A549 (cell line): ENCODE measurements around the gene MAU2. TPM values are rescaled to one million over a fixed set of nuclear protein-coding genes. Genes with fewer than 3 reads are reported as not detected.

Experiments
- ATAC-seq, 2 experiments: fragments of 200-7000 bp in 1 of 2; fragments of >200 bp in 1 of 2; cut with Nextera tagmentation in 1 of 2; cut with Tn5 transposase in 1 of 2; 3 replicates each; pipeline versions ENCODE4 v1.8.0 to v1.9.1; 2018 to 2020; ENCODE audit warnings: mild to moderate bottlenecking in 1 of 2, moderate library complexity in 1 of 2
- CTCF ChIA-PET: fragments of 300-600 bp; sonication (Branson Sonifier 250); formaldehyde crosslinking; extraction: SDS; loops from one replicate; lab custom pipeline; 2021; ENCODE audit warnings: antibody characterized with exemption, inconsistent platforms; lab: Yijun Ruan, JAX
- POLR2A ChIA-PET: fragments of 350-600 bp; formaldehyde crosslinking; extraction: SDS; loops from one replicate; lab custom pipeline; 2021; ENCODE audit warnings: antibody characterized with exemption, inconsistent platforms; lab: Yijun Ruan, JAX
- DNase-seq, 2 experiments: peaks; one replicate each; pipeline versions ENCODE4 v3.0.0 to v3.0.0-alpha.2; 2011 to 2016; ENCODE audit warnings: low read depth in 1 of 2, low spot score in 1 of 2
- FAIRE-seq: peaks from 2 replicates; lab custom pipeline; 2011; peaks lifted over from hg19 to GRCh38; lab: Jason Lieb, UNC
- H3K27ac ChIP-seq, 2 experiments: fragments of >200 bp; sonication (Bioruptor Twin); formaldehyde crosslinking; 3 replicates each; pipeline ENCODE4 v1.5.1; 2016 to 2017
- H3K4me1 ChIP-seq: fragments of >200 bp; sonication (Bioruptor Twin); formaldehyde crosslinking; 3 replicates; pipeline ENCODE4 v1.6.1; 2016
- H3K4me2 ChIP-seq: fragments of >200 bp; sonication (Bioruptor Twin); formaldehyde crosslinking; 3 replicates; pipeline ENCODE4 v1.6.1; 2016
- H3K4me3 ChIP-seq: fragments of >200 bp; sonication (Bioruptor Twin); formaldehyde crosslinking; 3 replicates; pipeline ENCODE4 v1.5.1; 2016
- H3K9me3 ChIP-seq: fragments of >200 bp; sonication (Bioruptor Twin); formaldehyde crosslinking; 3 replicates; pipeline ENCODE4 v1.6.1; 2016
- ATOH8 ChIP-seq: fragments of 250-450 bp; sonication (Bioruptor Pico); IDR thresholded peaks from 2 replicates; pipeline ENCODE4 v1.5.0; 2020; ENCODE audit warnings: low read depth, mild to moderate bottlenecking, moderate library complexity
- CBX8 ChIP-seq: fragments of 200-600 bp; sonication (generic); IDR thresholded peaks from 2 replicates; pipeline ENCODE4 v1.6.1; 2016
- CEBPB ChIP-seq, 2 experiments: fragments of >200 bp in 1 of 2; sonication (Bioruptor Twin) in 1 of 2; formaldehyde crosslinking in 1 of 2; IDR thresholded peaks; 2 replicates each; pipeline ENCODE4 v1.6.1; 2012 to 2016
- CHD2 ChIP-seq: fragments of 150-350 bp; IDR thresholded peaks from 2 replicates; pipeline ENCODE4 v1.6.1; 2014; ENCODE audit warnings: low read length; ENCODE audit not compliant: partially characterized antibody
- EHF ChIP-seq: fragments of 250-450 bp; sonication (Bioruptor Pico); IDR thresholded peaks from 2 replicates; pipeline ENCODE4 v1.5.0; 2020; ENCODE audit warnings: mild to moderate bottlenecking
- EP300 ChIP-seq, 2 experiments: fragments of >200 bp; sonication (Bioruptor Twin); formaldehyde crosslinking; IDR thresholded peaks; 2 replicates in 1 of 2; 3 replicates in 1 of 2; pipeline ENCODE4 v1.6.1; 2016 to 2017
- ESRRA ChIP-seq: fragments of 150-350 bp; IDR thresholded peaks from 2 replicates; pipeline ENCODE4 v1.6.1; 2014; ENCODE audit warnings: mild to moderate bottlenecking, low read length, borderline replicate concordance
- FOSB ChIP-seq: fragments of 250-450 bp; sonication (Bioruptor Pico); IDR thresholded peaks from 2 replicates; pipeline ENCODE4 v1.5.0; 2020; ENCODE audit warnings: mild to moderate bottlenecking, moderate library complexity
- GATA3 ChIP-seq: IDR thresholded peaks from 2 replicates; pipeline ENCODE4 v1.6.1; 2012; ENCODE audit warnings: borderline replicate concordance
- HOXB13 ChIP-seq: fragments of 250-450 bp; sonication (Bioruptor Pico); IDR thresholded peaks from 2 replicates; pipeline ENCODE4 v1.5.0; 2020; ENCODE audit warnings: low read depth, mild to moderate bottlenecking, moderate library complexity
- JUN ChIP-seq, 2 experiments: fragments of >200 bp; sonication (Bioruptor Twin); formaldehyde crosslinking; IDR thresholded peaks; 2 replicates in 1 of 2; 3 replicates in 1 of 2; pipeline ENCODE4 v1.6.1; 2016 to 2017
- MAFK ChIP-seq: fragments of 450-650 bp; IDR thresholded peaks from 2 replicates; pipeline ENCODE4 v1.6.1; 2014; ENCODE audit not compliant: partially characterized antibody
- MYC ChIP-seq: IDR thresholded peaks from 2 replicates; pipeline ENCODE4 v1.6.1; 2012; ENCODE audit warnings: mild to moderate bottlenecking, inconsistent platforms, low read length, improper control_type of control experiment, borderline replicate concordance
- NPAS2 ChIP-seq: fragments of 250-450 bp; sonication (Bioruptor Pico); IDR thresholded peaks from 2 replicates; pipeline ENCODE4 v1.8.0; 2022; ENCODE audit warnings: mild to moderate bottlenecking, moderate library complexity, borderline replicate concordance
- NR3C1 ChIP-seq: fragments of >200 bp; sonication (Bioruptor Twin); formaldehyde crosslinking; IDR thresholded peaks from 3 replicates; pipeline ENCODE4 v1.6.1; 2017
- PHF8 ChIP-seq: fragments of 200-600 bp; sonication (generic); IDR thresholded peaks from 2 replicates; pipeline ENCODE4 v1.6.1; 2016; ENCODE audit warnings: low read depth, mild to moderate bottlenecking, antibody characterized with exemption, moderate library complexity, borderline replicate concordance
- RAD21 ChIP-seq, 2 experiments: fragments of >200 bp in 1 of 2; sonication (Bioruptor Twin) in 1 of 2; formaldehyde crosslinking in 1 of 2; IDR thresholded peaks in 1 of 2; conservative IDR thresholded peaks in 1 of 2; 2 replicates in 1 of 2; 3 replicates in 1 of 2; pipeline ENCODE4 v1.6.1; 2012 to 2018; ENCODE audit warnings: inconsistent platforms in 1 of 2
- SMC3 ChIP-seq: fragments of >200 bp; sonication (Bioruptor Twin); formaldehyde crosslinking; IDR thresholded peaks from 3 replicates; pipeline ENCODE4 v1.6.1; 2018; ENCODE audit warnings: inconsistent platforms
- SREBF2 ChIP-seq: fragments of 450-650 bp; IDR thresholded peaks from 2 replicates; pipeline ENCODE4 v1.6.1; 2014; ENCODE audit warnings: mild to moderate bottlenecking, moderate library complexity
- TFCP2L1 ChIP-seq: fragments of 250-450 bp; sonication (Bioruptor Pico); IDR thresholded peaks from 2 replicates; pipeline ENCODE4 v1.5.0; 2021; ENCODE audit warnings: mild to moderate bottlenecking
- ZFP36 ChIP-seq: fragments of 450-650 bp; IDR thresholded peaks from 2 replicates; pipeline ENCODE4 v1.6.1; 2014; ENCODE audit warnings: borderline replicate concordance; ENCODE audit not compliant: partially characterized antibody
- ZSCAN20 ChIP-seq: fragments of 250-450 bp; sonication (Bioruptor Pico); IDR thresholded peaks from 2 replicates; pipeline ENCODE4 v1.8.0; 2022; ENCODE audit warnings: mild to moderate bottlenecking, moderate library complexity
- WGBS: methylation state at CpG from one replicate; pipeline ENCODE4 v1.1.6; 2017; ENCODE audit errors: missing lambda C conversion rate; 5-methylcytosine and 5-hydroxymethylcytosine counted together
- polyA plus RNA-seq, 4 experiments: library from polyadenylated mRNA; depleted of rRNA in 3 of 4; stranded (reverse); fragments of >200 nt; fragmentation: RNase III in 1 of 4; extraction: RNeasy Plus Mini Kit Qiagen cat#74134 plus additional on column Dnase treatment in 1 of 4; gene quantifications; 2 replicates in 3 of 4; 3 replicates in 1 of 4; pipeline ENCODE4 v1.2.3, GENCODE V29; 2011 to 2017
- TF ChIP-seq, protein P1 (sequence below): fragments of 150-350 bp; IDR thresholded peaks from 2 replicates; pipeline ENCODE4 v1.6.1; 2014; ENCODE audit warnings: low read depth, mild to moderate bottlenecking, low read length

Gene MAU2
- polyA plus RNA-seq, 2 of the 4 experiments (the other 2 are of a cell fraction), result 8.5 to 11.5 TPM

DNA sequence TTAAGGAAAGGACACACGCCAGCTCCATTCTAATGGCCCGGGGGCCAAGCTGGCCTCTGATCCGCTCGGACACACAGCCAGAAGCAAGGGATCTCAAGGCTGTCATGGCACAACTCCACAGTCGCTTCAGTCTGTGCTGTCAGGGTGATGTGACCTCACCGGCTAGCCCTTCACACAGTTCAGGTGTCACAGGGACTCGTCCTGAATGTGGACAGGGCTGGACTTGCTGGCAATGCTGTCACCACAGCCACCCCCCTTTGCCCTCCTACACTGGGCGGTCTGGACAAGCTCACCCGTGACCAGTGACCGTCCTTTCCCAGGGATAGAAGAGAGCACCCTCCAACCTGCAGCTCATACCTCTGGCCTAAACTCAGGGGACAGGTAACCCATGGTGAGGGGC, 15.6 kb upstream of the MAU2 start (continued):
- TF ChIP-seq MYC, result no peak

DNA sequence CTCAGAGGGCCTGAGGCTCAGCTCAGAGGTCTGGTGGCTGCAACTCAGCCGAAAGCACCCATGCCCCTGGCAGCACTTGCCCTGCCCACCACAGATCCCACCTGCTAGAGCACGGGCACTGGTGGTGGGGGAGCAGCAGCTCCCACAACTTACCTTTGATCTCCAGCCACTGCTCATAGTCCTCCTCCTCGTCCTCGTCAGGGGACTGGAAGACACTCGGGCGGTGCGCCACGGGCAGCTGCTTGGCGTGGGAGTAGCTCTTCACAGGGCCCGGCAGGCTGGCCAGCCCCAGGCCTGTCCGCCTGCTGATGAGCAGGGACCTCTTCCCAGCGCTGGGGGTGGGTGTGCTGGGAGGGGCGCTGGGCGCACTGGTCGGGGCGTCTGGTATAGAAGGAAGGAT, 14.9 kb upstream of the MAU2 start:
- ChIA-PET CTCF (interaction anchor here (0.8 kb wide), 1 partner anchor 37 kb away, joined by 3 read pairs; no protein-coding TSS in a partner anchor), POLR2A (no interaction called here)
- H3K27ac ChIP-seq, result no peak overlapping the region
- no peaks in the 10 kb centered on the region for H3K9me3 ChIP-seq
- H3K4me1 ChIP-seq, result no peaks in the 10 kb centered on the region
- ATAC-seq (no peak), DNase-seq (no peak), FAIRE-seq (no peak)
- TF ChIP-seq FOSB (CRISPR knock-in tag) (no peak), ZFP36 (no peak)
- H3K4me3 ChIP-seq, result no peak overlapping the region
- WGBS, result 83% methylated on average over 1 of the region's 16 CpGs
- H3K4me2 ChIP-seq, result no peak overlapping the region

- no peaks in the 10 kb centered on the region for H3K4me1 ChIP-seq
- ChIA-PET CTCF (no interaction called here), POLR2A (no interaction called here)
- H3K9me3 ChIP-seq, result no peaks in the 10 kb centered on the region
- no peak overlapping the region for H3K4me3 ChIP-seq
- DNase-seq (no peak), ATAC-seq (no peak), FAIRE-seq (no peak)
- H3K4me2 ChIP-seq, result no peak overlapping the region
- whole genome bisulfite sequencing, result 92% methylated on average over 8 of the region's 9 CpGs
- TF ChIP-seq SMC3, result no peak
- no peak for TF ChIP-seq CEBPB (IDR thresholded peaks at IDR 0.05)
- TF ChIP-seq ZSCAN20 (CRISPR knock-in tag), result no peak
- TF ChIP-seq HOXB13 (CRISPR knock-in tag), result no peak
- TF ChIP-seq PHF8, result no peak
- TF ChIP-seq, protein P1, sequence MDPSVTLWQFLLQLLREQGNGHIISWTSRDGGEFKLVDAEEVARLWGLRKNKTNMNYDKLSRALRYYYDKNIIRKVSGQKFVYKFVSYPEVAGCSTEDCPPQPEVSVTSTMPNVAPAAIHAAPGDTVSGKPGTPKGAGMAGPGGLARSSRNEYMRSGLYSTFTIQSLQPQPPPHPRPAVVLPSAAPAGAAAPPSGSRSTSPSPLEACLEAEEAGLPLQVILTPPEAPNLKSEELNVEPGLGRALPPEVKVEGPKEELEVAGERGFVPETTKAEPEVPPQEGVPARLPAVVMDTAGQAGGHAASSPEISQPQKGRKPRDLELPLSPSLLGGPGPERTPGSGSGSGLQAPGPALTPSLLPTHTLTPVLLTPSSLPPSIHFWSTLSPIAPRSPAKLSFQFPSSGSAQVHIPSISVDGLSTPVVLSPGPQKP, result no peak
- no peak for TF ChIP-seq EHF (CRISPR knock-in tag)
- TF ChIP-seq NPAS2, result no peak
- no peak for TF ChIP-seq EP300 (IDR thresholded peaks at IDR 0.05)
- TF ChIP-seq SREBF2, result no peak
- TF ChIP-seq GATA3, result no peak
- TF ChIP-seq ATOH8, result no peak
- no peak overlapping the region for H3K27ac ChIP-seq
Observed at GRCh38 chr19:19306191-19306590, 14.4 kb upstream of the MAU2 start.

DNA sequence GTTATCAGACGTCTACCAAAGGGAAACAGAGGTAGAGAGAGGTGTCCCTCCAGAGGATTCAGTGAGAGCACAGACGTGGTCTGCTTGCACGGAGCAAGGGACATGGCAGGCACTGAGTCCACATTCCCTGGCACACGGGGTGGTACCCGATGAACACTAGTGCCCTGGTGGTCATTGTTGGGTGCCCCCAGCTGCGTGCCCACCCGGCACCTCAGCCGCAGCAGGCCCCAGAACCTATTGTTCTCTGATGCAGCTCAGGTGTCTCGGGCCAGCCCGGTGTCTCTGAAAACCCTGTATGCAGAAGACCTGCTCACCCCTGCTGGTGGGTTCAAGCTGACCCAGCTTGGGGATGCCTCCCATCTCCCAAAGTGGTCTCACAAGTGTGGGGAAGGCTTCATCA, 12.3 kb upstream of the MAU2 start:
- no peak for ATAC-seq

GRCh38 chr19:19315444-19315843, 5.2 kb upstream of the MAU2 start:
- ATAC-seq (peak in 1 of 2 experiments; percentile 52; a peak in 3 of 6 replicates), FAIRE-seq (no peak)
- WGBS, result 79% methylated on average over 2 of the region's 2 CpGs

More for the DNA sequence above, 12.3 kb upstream of the MAU2 start:
- POLR2A ChIA-PET, result no interaction called here
- H3K4me2 ChIP-seq, result no peak overlapping the region
- no peak for TF ChIP-seq NR3C1
- TF ChIP-seq MAFK, result no peak
- TF ChIP-seq TFCP2L1, result no peak
- TF ChIP-seq, all 56 proteins: peak for 0
- Histone ChIP-seq H3K9me3 (no peaks in the 10 kb centered on the region), H3K27ac (no peak overlapping the region), H3K4me1 (no peaks in the 10 kb centered on the region), H3K4me3 (no peak overlapping the region)
- 89% methylated on average over 5 of the region's 10 CpGs for WGBS
- CTCF ChIA-PET, result interaction anchor here (1.2 kb wide), 1 partner anchor 35 kb away, joined by 3 read pairs; no protein-coding TSS in a partner anchor
- no peak for FAIRE-seq
- DNase-seq, result no peak

More at GRCh38 chr19:19315444-19315843, 5.2 kb upstream of the MAU2 start:
- no peak for DNase-seq
- Histone ChIP-seq H3K9me3 (no peaks in the 10 kb centered on the region), H3K4me3 (no peak overlapping the region), H3K27ac (no peak overlapping the region), H3K4me2 (no peak overlapping the region), H3K4me1 (peaks cover 9% of the 10 kb centered on the region)
- ChIA-PET POLR2A (no interaction called here), CTCF (interaction anchor here (0.5 to 1.2 kb wide), 8 partner anchors 12 to 173 kb away, joined by 3 to 5 read pairs (median 3); partner anchors contain the start of gene NCAN)
- TF ChIP-seq ESRRA, result no peak
- peak in 1 of 2 experiments; percentile 10; a peak in 1 of 5 replicates for TF ChIP-seq RAD21 (conservative IDR thresholded peaks at IDR 0.05 in 1 of 2, IDR thresholded peaks at IDR 0.05 in 1 of 2)
- TF ChIP-seq CHD2, result no peak
- TF ChIP-seq CBX8, result no peak
- no peak for TF ChIP-seq JUN (IDR thresholded peaks at IDR 0.05)
